ENCODE measurements around the gene SMAD7.
A peak's percentile ranks its signal among the peaks of the same experiment; 100 is the strongest.

SMAD7 gene, protein sequence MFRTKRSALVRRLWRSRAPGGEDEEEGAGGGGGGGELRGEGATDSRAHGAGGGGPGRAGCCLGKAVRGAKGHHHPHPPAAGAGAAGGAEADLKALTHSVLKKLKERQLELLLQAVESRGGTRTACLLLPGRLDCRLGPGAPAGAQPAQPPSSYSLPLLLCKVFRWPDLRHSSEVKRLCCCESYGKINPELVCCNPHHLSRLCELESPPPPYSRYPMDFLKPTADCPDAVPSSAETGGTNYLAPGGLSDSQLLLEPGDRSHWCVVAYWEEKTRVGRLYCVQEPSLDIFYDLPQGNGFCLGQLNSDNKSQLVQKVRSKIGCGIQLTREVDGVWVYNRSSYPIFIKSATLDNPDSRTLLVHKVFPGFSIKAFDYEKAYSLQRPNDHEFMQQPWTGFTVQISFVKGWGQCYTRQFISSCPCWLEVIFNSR

GRCh38 chr18:48950536-48951447 is at the start of gene SMAD7:
SMAD7 (minus strand) TSS chr18:48950965; CDS start chr18:48950424, 541 bp downstream.
- peak within 1 kb of the TSS; percentile 99 for H3K27ac ChIP-seq
- DNase-seq (ENCODE audit: low read depth, low spot score): no peak

- no peak for DNase-seq (ENCODE audit: low read depth, low spot score)
- H3K27ac ChIP-seq: no peak overlapping the region
Observed at GRCh38 chr18:48999569-48999968, 48.8 kb upstream of the SMAD7 start.

GRCh38 chr18:48997985-48998831 is 47.4 kb upstream of the SMAD7 start:
- peak overlapping the region; percentile 83 for H3K27ac ChIP-seq
- DNase-seq (ENCODE audit: low read depth, low spot score): peak; percentile 73

DNA sequence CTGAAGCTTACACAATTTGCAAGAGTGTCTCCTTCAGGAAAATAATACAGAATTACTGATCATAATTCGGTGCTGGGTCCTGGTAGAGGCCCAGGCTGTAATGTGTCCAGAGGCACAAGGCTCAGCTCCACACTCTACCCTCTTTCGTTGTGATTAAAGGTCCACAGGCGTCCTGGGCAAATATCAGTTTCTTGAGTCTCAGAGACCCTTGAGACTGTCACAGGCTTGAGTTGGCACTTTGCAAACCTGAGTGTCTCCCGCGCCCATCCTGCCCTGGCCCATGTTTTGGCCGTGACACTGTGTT is 46.9 kb upstream of the SMAD7 start:
- peak overlapping the region; percentile 83 for H3K27ac ChIP-seq
- DNase-seq (ENCODE audit: low read depth, low spot score): no peak

DNA sequence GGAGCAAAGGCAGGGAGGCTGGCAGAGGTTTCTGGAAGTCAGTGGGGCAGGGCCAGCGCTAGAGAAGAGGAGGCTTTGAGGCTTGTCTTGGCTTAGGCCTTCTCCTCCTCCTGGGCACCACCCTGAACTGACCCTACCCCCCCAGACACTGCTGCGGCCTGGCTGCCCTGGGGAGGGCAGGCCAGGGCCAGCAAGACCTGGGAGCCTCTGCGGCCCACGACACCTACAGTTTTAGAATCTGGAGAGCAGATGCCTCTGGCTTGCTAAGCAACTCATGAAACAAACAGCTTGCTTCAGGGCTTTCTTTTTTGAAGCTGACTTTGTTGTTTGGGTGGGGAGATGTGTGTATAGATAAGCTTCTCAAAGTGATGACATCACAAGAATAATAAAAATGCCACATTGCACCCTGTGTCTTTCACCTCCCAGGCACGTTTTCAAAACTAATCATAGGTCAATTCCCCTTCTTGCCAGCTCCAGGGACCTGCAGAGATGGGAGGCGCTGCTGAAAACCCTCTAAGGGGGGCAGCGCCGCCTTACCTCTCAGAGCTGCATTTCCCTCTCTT is 46.2 kb upstream of the SMAD7 start:
- DNase-seq (ENCODE audit: low read depth, low spot score): peak; percentile 34
- peak overlapping the region; percentile 83 for H3K27ac ChIP-seq

DNA sequence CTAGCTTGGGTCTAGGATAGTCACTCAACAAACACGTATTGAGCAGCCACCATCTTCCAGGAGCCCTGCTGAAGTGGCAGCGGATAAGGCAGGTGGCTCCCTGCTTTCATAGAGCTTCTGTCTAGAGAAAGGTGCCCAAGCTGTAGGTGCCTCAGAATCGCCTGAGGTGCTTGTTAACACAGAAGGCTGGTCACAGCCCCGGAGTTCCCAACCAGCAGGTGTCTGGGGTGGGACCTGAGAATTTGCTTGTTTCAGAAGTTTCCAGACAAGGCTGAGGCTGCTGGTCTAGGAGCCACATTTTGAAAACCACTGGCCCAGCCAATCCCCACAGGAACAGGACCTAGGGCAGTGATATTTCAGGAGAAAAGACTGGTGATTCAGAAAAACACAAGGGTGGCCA is 45.3 kb upstream of the SMAD7 start:
- no peak for DNase-seq (ENCODE audit: low read depth, low spot score)
- no peak overlapping the region for H3K27ac ChIP-seq

DNA sequence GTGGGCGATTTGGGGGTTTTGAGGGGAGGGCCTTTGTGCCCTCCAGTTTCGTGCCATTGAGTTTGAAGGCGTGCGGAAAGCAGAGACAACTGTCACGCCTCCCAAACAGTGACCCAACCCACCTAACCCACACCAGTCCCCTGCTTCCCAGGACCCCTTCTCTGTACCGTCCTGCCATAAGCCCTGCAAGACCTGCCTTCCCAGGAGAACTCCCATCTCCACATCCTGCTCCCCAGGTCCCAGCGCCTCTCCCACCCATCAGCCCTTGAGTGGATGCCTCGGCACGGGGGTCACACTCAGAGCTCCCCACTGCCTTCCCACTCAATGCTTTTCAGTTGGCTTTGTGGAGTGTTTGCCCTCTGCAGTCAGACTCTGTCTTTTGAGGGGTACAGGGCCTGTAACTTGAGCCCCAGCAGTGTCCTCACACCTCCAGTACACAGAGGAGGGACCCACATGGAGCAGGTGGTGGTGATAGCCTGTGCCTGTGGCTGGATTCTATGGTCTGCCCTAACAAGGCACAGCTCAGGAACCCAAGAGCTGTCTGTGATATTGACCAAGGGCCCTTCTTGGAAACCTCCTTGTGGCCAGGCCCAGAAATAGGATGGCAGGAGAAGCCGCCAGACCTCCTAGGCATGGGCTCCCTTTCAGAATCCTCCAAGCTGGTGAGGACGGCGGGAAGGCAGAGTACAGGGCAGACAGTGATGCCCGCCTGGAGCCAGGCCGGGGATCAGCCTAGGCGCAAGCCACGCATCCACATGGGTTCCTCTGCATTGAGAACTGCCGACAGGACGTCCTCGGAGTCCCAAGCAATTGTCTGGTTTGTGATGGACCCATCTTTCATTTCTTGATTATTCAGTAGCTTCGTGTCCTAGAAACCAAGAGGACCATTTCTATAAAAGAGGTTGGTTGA is 44.4 kb upstream of the SMAD7 start:
- H3K27ac ChIP-seq: no peak overlapping the region
- no peak for DNase-seq (ENCODE audit: low read depth, low spot score)

DNA sequence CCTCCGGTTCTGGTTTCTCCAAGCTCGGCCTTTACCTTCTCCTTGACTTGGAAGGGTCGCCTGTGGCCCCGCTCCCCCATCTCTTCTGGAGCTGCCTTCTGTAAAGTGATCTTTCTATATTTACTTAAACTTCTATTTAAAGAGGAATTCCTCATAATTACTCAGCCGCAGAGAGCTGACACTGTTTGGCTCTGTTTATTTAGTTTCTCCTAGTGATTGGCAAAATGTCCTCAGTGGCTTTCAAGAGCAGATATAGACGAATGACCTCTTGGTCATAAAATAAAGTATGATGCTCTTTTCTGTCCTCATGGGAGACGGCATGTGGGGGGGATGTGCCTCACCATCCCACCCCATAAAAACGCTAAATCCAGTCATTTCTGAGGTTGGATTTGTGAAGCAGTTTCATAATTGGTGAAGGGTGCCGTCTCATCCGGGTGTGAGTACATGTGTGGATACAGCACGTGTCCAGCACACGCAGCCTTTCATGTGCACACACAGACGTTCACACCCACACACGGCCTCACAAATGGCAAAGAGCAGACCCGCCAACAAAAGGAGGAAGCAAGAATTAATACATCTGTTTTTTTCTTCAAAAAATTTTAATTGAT is 43.4 kb upstream of the SMAD7 start:
- peak overlapping the region; percentile 21 for H3K27ac ChIP-seq
- DNase-seq (ENCODE audit: low read depth, low spot score): no peak

DNA sequence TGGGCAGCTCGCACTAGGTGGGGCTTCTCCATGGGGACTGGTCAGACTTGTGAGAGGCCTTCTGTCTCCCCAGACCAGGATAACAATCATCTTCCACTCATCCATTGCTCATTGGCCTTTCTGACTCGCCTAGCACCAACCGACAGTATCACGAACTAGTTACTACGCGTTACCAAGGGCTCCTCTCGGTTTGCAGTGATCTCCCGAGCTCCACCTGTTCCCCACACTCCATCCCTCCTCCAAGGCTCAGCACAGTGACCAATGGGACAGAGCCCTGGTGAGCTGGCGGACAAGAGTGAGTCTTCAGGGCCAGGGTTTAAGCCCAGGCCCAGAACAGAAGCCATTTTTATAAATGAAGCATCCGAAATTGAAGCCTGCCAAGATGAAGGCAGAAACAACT is 42.8 kb upstream of the SMAD7 start:
- DNase-seq (ENCODE audit: low read depth, low spot score): no peak
- H3K27ac ChIP-seq: peak overlapping the region; percentile 21

DNA sequence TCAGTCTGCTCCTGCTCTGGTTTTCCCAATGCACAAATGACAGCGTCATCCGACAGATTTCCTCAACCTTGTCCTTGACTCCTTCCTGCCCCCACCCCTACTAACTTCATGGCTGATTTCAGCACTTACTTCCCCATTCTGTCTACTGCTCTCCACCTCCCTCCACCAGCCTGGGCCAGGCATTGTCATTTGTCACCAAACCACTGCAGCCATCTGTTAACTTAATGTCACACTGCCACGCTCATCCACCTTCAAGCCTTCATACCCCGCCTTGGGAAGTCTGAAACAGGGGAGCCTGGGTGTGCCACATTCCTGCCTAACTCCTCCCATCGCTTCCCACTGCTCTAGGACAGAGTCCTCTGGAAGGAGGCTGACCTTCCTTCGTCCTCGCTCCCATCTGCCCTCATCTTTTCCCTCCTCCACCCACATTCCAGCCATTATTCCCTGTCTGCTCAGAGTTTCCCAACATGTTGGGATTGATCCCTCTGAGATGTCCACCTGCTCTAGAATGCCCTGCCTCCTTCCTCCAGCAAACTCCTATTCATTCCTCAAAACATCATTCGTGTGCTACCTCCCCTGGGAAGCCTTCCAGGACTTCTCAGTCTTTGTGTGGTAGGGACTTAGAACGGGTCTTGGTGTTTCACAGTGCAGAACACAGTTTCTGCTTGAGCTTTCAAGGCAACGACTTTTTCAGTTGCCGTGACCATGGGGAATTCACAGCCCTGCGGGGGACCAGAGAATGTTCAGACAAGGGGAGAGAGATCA is 42.2 kb upstream of the SMAD7 start:
- H3K27ac ChIP-seq: no peak overlapping the region
- no peak for DNase-seq (ENCODE audit: low read depth, low spot score)

GRCh38 chr18:48992133-48992532 is 41.4 kb upstream of the SMAD7 start:
- H3K27ac ChIP-seq: no peak overlapping the region
- no peak for DNase-seq (ENCODE audit: low read depth, low spot score)

- no peak for DNase-seq (ENCODE audit: low read depth, low spot score)
- H3K27ac ChIP-seq: no peak overlapping the region
Observed at GRCh38 chr18:48991676-48992075, 40.9 kb upstream of the SMAD7 start.

GRCh38 chr18:48991319-48991660 is 40.5 kb upstream of the SMAD7 start:
- DNase-seq (ENCODE audit: low read depth, low spot score): no peak
- no peak overlapping the region for H3K27ac ChIP-seq

GRCh38 chr18:48990481-48991318 is 39.9 kb upstream of the SMAD7 start:
- DNase-seq (ENCODE audit: low read depth, low spot score): no peak
- no peak overlapping the region for H3K27ac ChIP-seq

DNA sequence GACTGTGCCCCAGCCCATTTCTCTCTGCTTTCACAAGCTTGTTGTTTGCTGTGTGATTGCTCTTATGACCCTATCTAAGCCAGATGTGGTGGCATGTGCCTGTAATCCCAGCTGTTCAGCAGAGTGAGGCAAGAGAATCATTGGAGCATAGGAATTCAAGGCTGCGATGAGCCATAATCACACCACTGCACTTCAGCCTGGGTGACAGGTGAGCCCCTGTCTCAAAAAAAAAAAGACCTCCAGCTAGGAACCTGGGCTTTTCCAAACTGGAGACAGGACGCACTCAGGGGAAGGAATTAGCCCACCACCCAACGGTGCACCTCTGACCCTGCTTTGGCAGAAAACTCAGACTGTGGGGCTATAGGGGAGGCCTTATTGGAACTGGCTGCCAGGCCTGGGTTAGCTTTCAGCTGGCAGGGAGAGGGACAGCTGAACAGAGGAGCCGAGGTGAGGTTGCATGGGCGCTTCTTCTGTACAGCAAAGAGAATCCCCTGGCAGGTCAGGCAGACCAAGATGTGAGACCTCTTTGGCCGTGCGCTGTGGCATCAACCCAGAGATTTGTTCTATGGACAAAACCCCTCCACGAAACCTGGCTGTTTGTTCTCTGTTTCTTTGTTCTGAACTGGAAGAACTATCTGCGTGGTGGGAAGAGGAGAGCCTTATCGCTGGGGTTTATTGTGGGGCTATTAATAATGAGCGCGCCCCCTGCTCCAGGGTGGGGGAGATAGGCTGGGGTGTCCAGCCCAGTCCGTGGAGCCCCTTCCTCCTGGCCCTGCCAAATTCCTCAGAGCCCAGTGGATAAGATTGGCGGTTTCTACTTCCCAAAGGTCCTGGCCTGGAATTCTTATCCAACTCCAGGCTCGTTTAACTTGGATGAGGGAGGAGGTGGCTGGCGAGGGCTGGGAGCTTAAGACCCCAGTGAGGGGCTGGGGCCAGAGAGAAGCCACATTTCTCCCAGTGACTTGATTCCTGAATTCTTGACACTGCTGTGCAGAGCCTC is 38.8 kb upstream of the SMAD7 start:
- H3K27ac ChIP-seq: no peak overlapping the region

More for the DNA sequence above, 38.8 kb upstream of the SMAD7 start:
- DNase-seq (ENCODE audit: low read depth, low spot score): no peak

Measured in epithelial cell of prostate (primary cell).